HG03342 (cell line): ENCODE data around the gene SPOCK1.

Experiments
- ATAC-seq: cut with Tn5 transposase; IDR thresholded peaks from one replicate; pipeline ENCODE4 v1.9.1; 2021; ENCODE audit warnings: mild to moderate bottlenecking, moderate library complexity; ENCODE audit not compliant: unreplicated experiment

SPOCK1 gene

GRCh38 chr5:137367951-137368350, 131.2 kb downstream of the SPOCK1 start:
- ATAC-seq = no peak

- no peak for ATAC-seq
These were observed 132.6 kb downstream of the SPOCK1 start for GRCh38 chr5:137366526-137366925.

GRCh38 chr5:137365126-137365865, 133.8 kb downstream of the SPOCK1 start:
- no peak for ATAC-seq

- ATAC-seq = no peak
These were observed 137.8 kb downstream of the SPOCK1 start for GRCh38 chr5:137361280-137361679.

GRCh38 chr5:137360607-137361006, 138.5 kb downstream of the SPOCK1 start:
- no peak for ATAC-seq

- ATAC-seq = no peak
These were observed 139.2 kb downstream of the SPOCK1 start for GRCh38 chr5:137359941-137360340.

GRCh38 chr5:137357436-137357835, 141.7 kb downstream of the SPOCK1 start:
- ATAC-seq = no peak

- no peak for ATAC-seq
These were observed 143.0 kb downstream of the SPOCK1 start for GRCh38 chr5:137356127-137356526.

- ATAC-seq = no peak
These were observed 143.4 kb downstream of the SPOCK1 start for GRCh38 chr5:137355708-137356107.

- ATAC-seq = no peak
These were observed 147.0 kb downstream of the SPOCK1 start for GRCh38 chr5:137352095-137352494.

- no peak for ATAC-seq
These were observed 148.3 kb downstream of the SPOCK1 start for GRCh38 chr5:137350791-137351190.

GRCh38 chr5:137348759-137349158, 150.4 kb downstream of the SPOCK1 start:
- ATAC-seq = no peak

GRCh38 chr5:137347865-137348264, 151.3 kb downstream of the SPOCK1 start:
- ATAC-seq = no peak

GRCh38 chr5:137346281-137346680, 152.8 kb downstream of the SPOCK1 start:
- no peak for ATAC-seq

GRCh38 chr5:137345396-137345795, 153.7 kb downstream of the SPOCK1 start:
- no peak for ATAC-seq

GRCh38 chr5:137344723-137345322, 154.3 kb downstream of the SPOCK1 start:
- ATAC-seq = peak; percentile 52

GRCh38 chr5:137344021-137344420, 155.1 kb downstream of the SPOCK1 start:
- ATAC-seq = no peak

GRCh38 chr5:137342764-137343163, 156.4 kb downstream of the SPOCK1 start:
- no peak for ATAC-seq

GRCh38 chr5:137341831-137342230, 157.3 kb downstream of the SPOCK1 start:
- no peak for ATAC-seq

- no peak for ATAC-seq
These were observed 158.2 kb downstream of the SPOCK1 start for GRCh38 chr5:137340881-137341280.

GRCh38 chr5:137336565-137337120, 162.5 kb downstream of the SPOCK1 start:
- no peak for ATAC-seq

- ATAC-seq = no peak
These were observed 163.0 kb downstream of the SPOCK1 start for GRCh38 chr5:137336161-137336560.
